ENCODE measurements around the gene SH3GL1.

SH3GL1 gene

GRCh38 chr19:4371247-4372164 is 28.8 kb downstream of the SH3GL1 start:
- DNase-seq (ENCODE audit: insufficient read length, low spot score) (no peak), FAIRE-seq (no peak)
- TF ChIP-seq POU2F2 (IDR thresholded peaks at IDR 0.05; ENCODE audit: low read depth, low read length) (no peak), POLR2A (IDR thresholded peaks at IDR 0.05; ENCODE audit: low read depth, low read length) (no peak), TAF1 (IDR thresholded peaks at IDR 0.05; ENCODE audit: low read depth, low read length) (no peak), SPI1 (IDR thresholded peaks at IDR 0.05; ENCODE audit: low read depth, low read length) (no peak), PAX5 (IDR thresholded peaks at IDR 0.05; ENCODE audit: insufficient read depth, low read length, severe bottlenecking) (no peak), POLR2AphosphoS5 (IDR thresholded peaks at IDR 0.05; ENCODE audit: low read depth, low read length) (no peak)

GRCh38 chr19:4370418-4371041 is 29.8 kb downstream of the SH3GL1 start:
- TF ChIP-seq POLR2AphosphoS5 (IDR thresholded peaks at IDR 0.05; ENCODE audit: low read depth, low read length): no peak
- 0 out of 2 replicates have a peak, but pooled peaks have one; percentile 3 for TF ChIP-seq POLR2A (IDR thresholded peaks at IDR 0.05; ENCODE audit: low read depth, low read length)
- FAIRE-seq: no peak
- DNase-seq (ENCODE audit: insufficient read length, low spot score): no peak

- FAIRE-seq (peak; percentile 97), DNase-seq (ENCODE audit: insufficient read length, low spot score) (peak; percentile 66)
- TF ChIP-seq POU2F2 (IDR thresholded peaks at IDR 0.05; ENCODE audit: low read depth, low read length) (no peak; the same call in 1 of the 2 replicates), PAX5 (IDR thresholded peaks at IDR 0.05; ENCODE audit: insufficient read depth, low read length, severe bottlenecking) (peak; percentile 31), POLR2A (IDR thresholded peaks at IDR 0.05; ENCODE audit: low read depth, low read length) (no peak), POLR2AphosphoS5 (IDR thresholded peaks at IDR 0.05; ENCODE audit: low read depth, low read length) (0 out of 2 replicates have a peak, but pooled peaks have one; percentile 5)
Observed at GRCh38 chr19:4369888-4370260, 30.5 kb downstream of the SH3GL1 start.

GRCh38 chr19:4369109-4369887 is 31.0 kb downstream of the SH3GL1 start:
- FAIRE-seq (no peak), DNase-seq (ENCODE audit: insufficient read length, low spot score) (peak; percentile 65)
- TF ChIP-seq PAX5 (IDR thresholded peaks at IDR 0.05; ENCODE audit: insufficient read depth, low read length, severe bottlenecking) (peak; percentile 54), TAF1 (IDR thresholded peaks at IDR 0.05; ENCODE audit: low read depth, low read length) (no peak), POLR2A (IDR thresholded peaks at IDR 0.05; ENCODE audit: low read depth, low read length) (no peak), SPI1 (IDR thresholded peaks at IDR 0.05; ENCODE audit: low read depth, low read length) (peak; percentile 66), POLR2AphosphoS5 (IDR thresholded peaks at IDR 0.05; ENCODE audit: low read depth, low read length) (0 out of 2 replicates have a peak, but pooled peaks have one; percentile 26), POU2F2 (IDR thresholded peaks at IDR 0.05; ENCODE audit: low read depth, low read length) (peak; percentile 62; the same call in 1 of the 2 replicates)

GRCh38 chr19:4368128-4368820 is 32.1 kb downstream of the SH3GL1 start:
- DNase-seq (ENCODE audit: insufficient read length, low spot score) (no peak), FAIRE-seq (peak; percentile 87)
- TF ChIP-seq POLR2AphosphoS5 (IDR thresholded peaks at IDR 0.05; ENCODE audit: low read depth, low read length) (peak; percentile 28; the same call in 1 of the 2 replicates), POU2F2 (IDR thresholded peaks at IDR 0.05; ENCODE audit: low read depth, low read length) (0 out of 2 replicates have a peak, but pooled peaks have one; percentile 36), TAF1 (IDR thresholded peaks at IDR 0.05; ENCODE audit: low read depth, low read length) (no peak), PAX5 (IDR thresholded peaks at IDR 0.05; ENCODE audit: insufficient read depth, low read length, severe bottlenecking) (no peak), SPI1 (IDR thresholded peaks at IDR 0.05; ENCODE audit: low read depth, low read length) (peak; percentile 81)

GRCh38 chr19:4367781-4368127 is 32.6 kb downstream of the SH3GL1 start:
- FAIRE-seq (no peak), DNase-seq (ENCODE audit: insufficient read length, low spot score) (no peak)
- TF ChIP-seq POLR2AphosphoS5 (IDR thresholded peaks at IDR 0.05; ENCODE audit: low read depth, low read length) (no peak), POLR2A (IDR thresholded peaks at IDR 0.05; ENCODE audit: low read depth, low read length) (no peak), SPI1 (IDR thresholded peaks at IDR 0.05; ENCODE audit: low read depth, low read length) (no peak)

- TF ChIP-seq POLR2AphosphoS5 (IDR thresholded peaks at IDR 0.05; ENCODE audit: low read depth, low read length) (no peak), POLR2A (IDR thresholded peaks at IDR 0.05; ENCODE audit: low read depth, low read length) (no peak), POU2F2 (IDR thresholded peaks at IDR 0.05; ENCODE audit: low read depth, low read length) (no peak), PAX5 (IDR thresholded peaks at IDR 0.05; ENCODE audit: insufficient read depth, low read length, severe bottlenecking) (no peak), TAF1 (IDR thresholded peaks at IDR 0.05; ENCODE audit: low read depth, low read length) (no peak), SPI1 (IDR thresholded peaks at IDR 0.05; ENCODE audit: low read depth, low read length) (no peak)
- DNase-seq (ENCODE audit: insufficient read length, low spot score): no peak
- FAIRE-seq: no peak
Observed at GRCh38 chr19:4367336-4367723, 33.0 kb downstream of the SH3GL1 start.

GRCh38 chr19:4366666-4367335 is 33.5 kb downstream of the SH3GL1 start:
- no peak for TF ChIP-seq POU2F2 (IDR thresholded peaks at IDR 0.05; ENCODE audit: low read depth, low read length)
- FAIRE-seq: no peak
- no peak for DNase-seq (ENCODE audit: insufficient read length, low spot score)
